Esophagus muscularis mucosa (tissue), 4 donors: ENCODE data around the gene BBLN.

Experiments
- EP300 ChIP-seq: sonication (generic); formaldehyde crosslinking; IDR thresholded peaks from one replicate; pipeline ENCODE4 v1.6.1; 2017; ENCODE audit warnings: antibody characterized with exemption
- POLR2A ChIP-seq: fragments of 450-650 bp; IDR thresholded peaks from one replicate; pipeline ENCODE4 v1.6.1; 2017; ENCODE audit warnings: antibody characterized with exemption, moderate library complexity, mild to moderate bottlenecking, low read depth
- POLR2AphosphoS5 ChIP-seq, 2 donors: sonication (generic); formaldehyde crosslinking; IDR thresholded peaks; one replicate each; pipeline ENCODE4 v1.6.1; 2017; ENCODE audit warnings: antibody characterized with exemption in 2 of 2
- TF ChIP-seq, protein P1 (sequence below), 3 experiments: fragments of 200-600 bp in 2 of 3; fragments of 450-650 bp in 1 of 3; sonication (generic) in 2 of 3; IDR thresholded peaks; one replicate each; pipeline ENCODE4 v1.5.1; 2017 to 2019; ENCODE audit warnings: antibody characterized with exemption in 3 of 3, mild to moderate bottlenecking in 2 of 3, moderate library complexity in 1 of 3

DNA sequence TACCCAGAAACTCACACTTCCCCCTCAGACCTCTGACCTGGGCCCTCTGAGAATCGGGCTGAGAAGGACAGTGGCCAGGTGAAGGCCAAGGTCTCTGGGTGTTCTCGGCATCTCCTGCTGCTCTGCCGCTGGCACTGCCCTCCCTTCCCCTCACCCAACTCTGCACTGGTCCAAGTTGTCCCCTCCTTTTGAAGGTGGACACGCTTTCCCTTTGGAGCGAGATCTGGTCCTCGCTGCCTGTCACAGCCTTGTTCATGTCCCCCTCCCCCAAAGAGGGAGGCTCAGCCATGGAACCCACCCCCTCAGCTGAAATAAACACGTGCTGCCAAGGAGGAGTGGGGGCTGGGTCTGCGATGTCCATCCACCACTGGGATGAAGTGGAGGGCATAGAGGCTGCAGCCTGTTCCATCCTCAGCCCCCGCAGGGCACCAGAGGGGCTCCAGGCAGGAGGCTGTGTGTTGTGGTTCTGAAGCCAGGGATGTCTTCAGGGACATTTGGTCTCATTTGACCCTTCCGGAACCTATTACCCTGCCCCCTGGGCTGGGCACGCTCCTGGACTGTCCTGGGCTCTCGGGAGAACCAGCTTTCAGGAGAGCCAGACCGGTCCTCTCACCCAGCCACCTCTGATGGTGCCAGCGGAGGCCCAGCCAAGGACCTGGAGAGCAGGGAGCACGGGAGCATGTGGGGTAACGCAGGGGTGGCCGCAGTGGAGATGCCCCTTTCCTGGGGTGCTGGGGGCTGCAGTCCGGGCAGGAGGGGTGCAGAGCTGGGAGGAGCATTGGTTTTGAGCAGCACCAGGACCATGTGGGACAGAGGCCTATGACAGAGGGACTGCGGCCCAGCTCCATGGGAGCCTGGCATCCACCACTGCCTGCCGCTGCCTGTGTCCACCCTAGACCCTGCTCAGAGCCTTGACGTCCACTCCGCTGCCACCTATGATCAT lies 15.6 kb upstream of the BBLN start:
- TF ChIP-seq POLR2AphosphoS5 (IDR thresholded peaks at IDR 0.05), result no peak
- TF ChIP-seq, protein P1, sequence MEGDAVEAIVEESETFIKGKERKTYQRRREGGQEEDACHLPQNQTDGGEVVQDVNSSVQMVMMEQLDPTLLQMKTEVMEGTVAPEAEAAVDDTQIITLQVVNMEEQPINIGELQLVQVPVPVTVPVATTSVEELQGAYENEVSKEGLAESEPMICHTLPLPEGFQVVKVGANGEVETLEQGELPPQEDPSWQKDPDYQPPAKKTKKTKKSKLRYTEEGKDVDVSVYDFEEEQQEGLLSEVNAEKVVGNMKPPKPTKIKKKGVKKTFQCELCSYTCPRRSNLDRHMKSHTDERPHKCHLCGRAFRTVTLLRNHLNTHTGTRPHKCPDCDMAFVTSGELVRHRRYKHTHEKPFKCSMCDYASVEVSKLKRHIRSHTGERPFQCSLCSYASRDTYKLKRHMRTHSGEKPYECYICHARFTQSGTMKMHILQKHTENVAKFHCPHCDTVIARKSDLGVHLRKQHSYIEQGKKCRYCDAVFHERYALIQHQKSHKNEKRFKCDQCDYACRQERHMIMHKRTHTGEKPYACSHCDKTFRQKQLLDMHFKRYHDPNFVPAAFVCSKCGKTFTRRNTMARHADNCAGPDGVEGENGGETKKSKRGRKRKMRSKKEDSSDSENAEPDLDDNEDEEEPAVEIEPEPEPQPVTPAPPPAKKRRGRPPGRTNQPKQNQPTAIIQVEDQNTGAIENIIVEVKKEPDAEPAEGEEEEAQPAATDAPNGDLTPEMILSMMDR (IDR thresholded peaks at IDR 0.05), result no peak
- no peak for TF ChIP-seq POLR2A
- TF ChIP-seq EP300, result no peak
